Fibroblast of villous mesenchyme (primary cell): ENCODE results near the gene AFG1L. TPM values are rescaled to one million over a fixed set of nuclear protein-coding genes. Genes with fewer than 3 reads are reported as not detected.
"Not testable (repeated sequence)": the region's sequence is repeated elsewhere in the genome, so short reads cannot be mapped to it uniquely, and the experiment has no call there.

Source experiments
- DNase-seq: peaks from one replicate; pipeline ENCODE4 v3.0.0-alpha.2; 2010; ENCODE audit warnings: low read depth
- H3K4me3 ChIP-seq: 2 replicates; pipeline ENCODE4 v1.5.1; 2011; ENCODE audit warnings: low read depth, mild to moderate bottlenecking, low read length
- CTCF ChIP-seq: IDR thresholded peaks from 2 replicates; pipeline ENCODE4 v1.5.1; 2012; ENCODE audit warnings: low read depth, mild to moderate bottlenecking, low read length; ENCODE audit not compliant: insufficient read depth
- total RNA-seq: library from RNA; depleted of rRNA; stranded (reverse); fragments of >200 nt; gene quantifications from 2 replicates; pipeline ENCODE4 v1.2.3, GENCODE V29; 2012

Gene AFG1L
- total RNA-seq, 1 donor, result 6.0 TPM

- DNase-seq, result no peak
- TF ChIP-seq CTCF, result no peak
- H3K4me3 ChIP-seq, result no peak overlapping the region
These were observed 40.1 kb upstream of the AFG1L start for GRCh38 chr6:108254433-108255410.

GRCh38 chr6:108260126-108260808 lies 34.6 kb upstream of the AFG1L start:
- peak; percentile 71 for DNase-seq
- TF ChIP-seq CTCF, result no peak
- H3K4me3 ChIP-seq, result peak overlapping the region; percentile 98

GRCh38 chr6:108260809-108261569 lies 33.9 kb upstream of the AFG1L start, which contains the start of gene SNX3:
Gene SNX3, minus strand, starts transcription at chr6:108261040. Its CDS starts 119 bp downstream, at chr6:108260921.
- peak; percentile 98 for DNase-seq
- peak within 1 kb of the TSS; percentile 98 for H3K4me3 ChIP-seq
- TF ChIP-seq CTCF, result no peak

- no peak for TF ChIP-seq CTCF
- no peak for DNase-seq
- H3K4me3 ChIP-seq, result no peak overlapping the region
These were observed 31.5 kb upstream of the AFG1L start for GRCh38 chr6:108263371-108263770.

GRCh38 chr6:108268845-108269244 lies 26.0 kb upstream of the AFG1L start:
- DNase-seq, result no peak
- TF ChIP-seq CTCF, result no peak
- no peak overlapping the region for H3K4me3 ChIP-seq

- DNase-seq, H3K4me3 ChIP-seq: not testable (repeated sequence)
These were observed 24.9 kb upstream of the AFG1L start for GRCh38 chr6:108269955-108270354.

- no peak for DNase-seq
- no peak overlapping the region for H3K4me3 ChIP-seq
- TF ChIP-seq CTCF, result no peak
These were observed 20.3 kb upstream of the AFG1L start for GRCh38 chr6:108274546-108274945.
